ENCODE results near the gene ATP8B4.

Gene ATP8B4

DNA sequence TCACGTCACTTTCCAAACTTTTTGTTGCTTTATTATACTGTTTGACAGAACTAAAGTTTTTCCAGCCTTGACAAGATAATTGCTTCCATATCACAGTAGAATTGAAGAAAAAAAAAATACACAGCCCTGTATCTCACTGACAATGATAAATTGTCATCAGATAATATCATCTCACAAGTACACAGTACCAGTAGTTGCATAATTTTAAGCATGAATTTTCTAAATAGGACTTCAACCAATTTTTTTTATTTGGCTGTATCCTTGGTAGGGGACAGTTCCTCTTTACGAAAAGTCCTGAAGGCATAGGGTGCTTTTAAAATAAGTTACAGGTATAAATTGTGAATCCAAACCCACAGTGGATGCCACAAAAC is 230.7 kb downstream of the ATP8B4 start:
- no peak for DNase-seq

DNA sequence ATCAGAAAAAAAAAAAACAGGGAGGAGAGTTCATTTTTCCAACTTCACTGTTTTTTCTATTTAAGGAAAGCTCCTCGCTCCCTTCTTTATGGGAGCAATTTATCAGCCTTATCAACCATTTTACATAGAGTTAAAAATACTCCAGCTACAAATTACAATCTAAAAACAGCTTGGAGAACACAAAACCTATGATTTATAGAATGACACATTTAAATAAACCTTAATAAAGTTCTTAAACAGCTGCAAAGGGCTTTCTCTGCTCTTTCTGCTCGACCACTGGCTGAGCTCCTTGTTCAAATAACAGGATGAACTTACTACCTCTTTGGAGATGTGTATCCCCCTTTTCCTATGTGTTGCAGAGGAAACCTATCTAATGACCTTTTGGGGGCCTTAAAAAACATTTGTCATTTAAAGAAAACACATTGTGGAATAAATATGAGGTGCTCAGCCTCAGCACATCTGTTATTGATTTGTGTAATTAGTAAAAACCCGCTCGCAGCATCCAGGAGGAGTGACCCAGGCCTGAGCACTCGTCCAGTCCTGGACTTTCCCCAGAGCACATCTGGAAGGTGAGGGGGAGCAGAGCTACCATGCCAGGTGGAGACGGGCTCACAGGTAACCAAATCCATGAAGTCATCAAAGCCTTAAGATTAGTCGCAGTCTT is 231.2 kb downstream of the ATP8B4 start:
- DNase-seq: no peak

DNA sequence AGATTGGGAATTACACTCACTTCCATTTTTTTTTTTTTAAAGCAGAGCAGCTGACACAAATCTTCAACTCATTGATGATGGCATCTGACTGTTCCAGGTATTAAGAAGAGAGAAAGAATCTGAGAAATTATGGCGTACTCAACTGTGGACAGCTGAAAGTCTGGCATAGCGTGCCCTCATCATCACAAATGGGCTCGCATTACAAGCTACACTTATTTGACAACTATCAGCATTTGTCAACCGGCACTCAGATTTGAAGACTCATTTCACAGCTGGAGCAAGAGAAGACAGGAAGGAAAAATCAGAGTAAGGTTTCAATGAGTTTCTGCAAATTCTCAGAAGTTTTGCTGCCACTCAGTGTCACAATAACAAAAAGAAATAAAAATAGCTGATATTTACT is 235.9 kb downstream of the ATP8B4 start:
- DNase-seq: no peak

DNA sequence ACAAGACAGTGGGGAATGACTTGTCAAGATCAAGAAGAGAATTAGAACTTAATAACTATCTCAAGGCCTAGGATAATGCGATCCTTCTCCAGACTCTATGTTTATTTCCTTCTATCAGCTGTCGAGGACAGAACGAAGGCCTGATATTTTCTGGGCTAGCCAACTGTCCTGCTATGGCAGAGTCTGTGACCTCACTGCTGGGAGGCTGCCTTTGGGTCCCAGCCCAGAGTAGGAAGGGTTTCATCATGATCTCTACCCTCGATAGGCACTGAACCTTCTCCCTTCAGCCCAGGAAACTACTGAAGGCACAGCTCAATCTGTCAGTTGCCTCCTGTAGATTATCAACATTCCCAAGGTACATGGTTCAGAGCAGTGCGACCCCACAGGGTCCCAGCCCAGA is 237.2 kb downstream of the ATP8B4 start:
- DNase-seq: no peak

DNA sequence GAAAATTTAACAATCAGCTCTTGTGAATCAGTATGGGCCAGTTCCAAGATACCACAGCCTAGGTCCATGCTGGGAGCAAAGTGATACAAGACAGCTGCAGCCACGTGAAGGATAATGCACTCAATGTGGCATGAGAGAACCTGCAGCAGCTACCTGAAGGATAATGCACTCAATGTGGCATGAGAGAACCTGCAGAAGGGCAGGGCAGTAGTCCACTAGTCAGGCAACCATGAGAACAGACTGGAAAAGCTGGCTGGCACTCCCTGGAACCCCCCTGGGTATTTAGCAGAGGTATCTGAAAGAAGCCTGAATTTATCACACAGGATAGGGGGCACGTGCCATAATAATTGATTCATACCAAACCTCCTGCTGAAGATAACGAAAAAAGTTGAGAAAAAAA is 237.6 kb downstream of the ATP8B4 start:
- DNase-seq: no peak

DNA sequence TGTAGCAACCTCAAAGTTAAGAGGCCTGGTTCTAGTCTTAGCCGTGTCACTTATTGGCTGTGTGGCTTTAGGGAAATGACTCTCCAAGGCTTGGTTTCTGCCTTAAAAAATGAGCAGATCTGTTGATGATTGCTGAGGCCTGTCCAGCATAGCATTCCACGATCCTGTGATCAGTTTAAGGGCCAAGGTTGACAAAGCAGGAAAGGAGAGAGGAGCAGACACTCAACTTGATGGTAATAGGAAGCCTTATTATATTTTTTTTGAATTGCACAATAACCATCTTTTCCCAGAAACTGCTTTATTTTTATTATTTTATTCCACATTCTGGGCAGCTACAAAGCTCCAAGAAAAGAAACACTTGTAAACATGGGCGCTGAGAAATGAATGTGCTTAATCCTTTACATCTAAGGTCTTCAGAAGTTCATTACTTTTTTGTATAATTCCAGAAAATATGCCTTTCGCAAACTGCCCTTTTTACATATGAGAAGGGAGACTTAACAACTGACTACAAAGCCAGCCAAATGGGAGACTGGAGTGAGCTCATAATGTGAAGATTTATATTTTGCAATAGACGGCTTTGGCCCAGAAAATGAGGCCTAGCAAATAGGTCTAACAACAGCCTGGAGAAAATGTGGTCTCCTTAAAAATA is 241.0 kb downstream of the ATP8B4 start:
- no peak for DNase-seq

DNA sequence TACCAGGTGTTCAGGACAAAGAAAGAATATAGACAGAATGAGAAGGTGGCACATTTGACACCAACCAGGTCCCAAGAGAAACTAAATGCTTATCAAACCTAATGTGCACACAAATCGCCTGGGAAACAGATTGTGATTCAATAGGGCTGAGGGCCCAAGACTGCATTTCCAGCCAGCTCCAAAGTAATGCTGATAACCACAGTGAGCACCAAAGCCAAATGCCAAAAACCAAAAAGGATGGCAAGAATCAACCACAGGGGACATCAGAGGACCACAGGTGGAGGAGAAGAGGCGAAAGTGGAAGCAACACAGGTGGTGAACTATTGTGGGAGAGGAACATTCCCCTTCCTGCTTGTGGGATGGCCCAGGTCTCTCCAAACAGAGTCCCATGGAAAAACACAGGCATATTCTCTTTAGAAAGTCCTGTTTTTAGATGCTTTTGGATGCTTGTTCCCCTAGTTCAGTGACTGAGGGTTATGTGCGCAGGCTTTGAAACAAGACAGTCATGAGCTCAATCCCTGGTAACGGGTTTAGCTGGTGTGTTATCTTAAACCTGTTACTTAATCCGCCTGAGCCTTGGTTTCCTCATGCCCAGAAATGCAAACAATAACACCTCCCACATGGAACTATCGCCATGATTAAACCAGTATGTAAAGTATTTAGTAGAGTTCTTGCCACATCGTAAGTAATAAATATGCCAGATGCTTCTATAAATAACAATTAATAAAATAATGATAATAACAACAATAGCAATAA is 241.7 kb downstream of the ATP8B4 start:
- DNase-seq: no peak

DNA sequence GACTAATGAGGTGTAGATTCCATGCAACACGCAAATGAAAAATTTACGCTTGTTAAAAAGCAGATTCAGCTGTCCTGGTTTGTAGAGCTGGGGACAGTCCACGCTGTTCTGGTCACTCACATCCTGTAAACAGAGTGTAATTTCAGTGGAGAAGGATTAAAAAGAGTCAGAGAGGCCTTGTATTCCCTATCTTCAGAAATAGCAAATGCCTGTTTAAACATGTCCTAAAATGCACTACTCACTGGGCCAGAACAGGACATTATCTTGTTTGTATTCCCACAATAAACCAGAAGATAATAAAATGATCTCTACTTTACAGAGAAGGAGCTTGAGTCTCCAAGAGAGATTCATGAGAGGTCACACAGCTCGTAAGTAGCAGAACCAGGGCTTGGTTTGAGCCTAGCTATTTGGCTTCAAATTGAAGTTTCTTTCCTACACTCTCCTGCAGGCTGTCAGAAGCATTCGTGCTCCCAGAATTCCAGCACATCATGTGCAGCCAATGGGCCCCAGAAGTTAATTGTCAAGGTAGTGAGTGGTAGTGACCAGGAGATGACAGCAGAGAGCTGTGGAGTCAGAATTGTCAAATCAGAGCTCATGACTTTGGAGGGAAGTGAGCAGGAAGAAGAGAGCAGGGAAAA is 242.5 kb downstream of the ATP8B4 start:
- no peak for DNase-seq

DNA sequence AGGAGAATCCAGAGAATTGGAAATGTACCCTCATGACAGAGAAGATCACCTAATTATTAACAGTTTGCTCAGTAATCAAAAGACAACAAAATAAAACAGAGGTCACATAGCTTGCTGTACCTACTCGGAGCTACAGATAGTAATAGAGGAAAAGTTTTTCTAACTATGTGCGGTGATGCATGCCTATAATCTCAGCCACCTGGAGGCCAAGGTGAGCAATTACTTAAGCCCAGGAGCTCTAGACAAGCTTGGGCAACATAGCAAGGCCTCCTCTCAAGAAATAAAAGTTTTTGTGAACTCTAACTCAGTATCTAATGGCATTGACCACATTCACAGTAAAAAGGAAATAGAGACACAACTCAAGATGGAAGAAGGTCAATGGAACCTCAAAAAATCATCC is 243.6 kb downstream of the ATP8B4 start:
- DNase-seq: no peak

DNA sequence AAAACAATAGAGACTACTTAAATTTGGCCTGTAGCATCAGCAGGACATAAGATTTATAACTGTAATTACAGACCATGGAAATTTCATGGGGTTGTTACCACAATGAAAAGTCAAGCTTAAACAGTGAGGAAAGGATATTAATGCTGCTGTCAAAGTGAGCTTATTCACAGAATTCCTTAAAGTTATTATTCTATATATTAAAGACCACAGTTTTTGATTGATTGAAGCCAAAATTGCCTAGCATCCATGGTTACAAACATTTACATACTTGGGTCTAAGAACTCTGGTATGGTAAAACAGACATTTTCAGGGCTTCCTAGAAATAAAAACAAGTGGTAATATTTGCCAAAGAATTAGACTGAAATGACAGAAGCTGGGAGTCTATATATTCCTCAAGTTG is 248.6 kb downstream of the ATP8B4 start:
- no peak for DNase-seq

DNA sequence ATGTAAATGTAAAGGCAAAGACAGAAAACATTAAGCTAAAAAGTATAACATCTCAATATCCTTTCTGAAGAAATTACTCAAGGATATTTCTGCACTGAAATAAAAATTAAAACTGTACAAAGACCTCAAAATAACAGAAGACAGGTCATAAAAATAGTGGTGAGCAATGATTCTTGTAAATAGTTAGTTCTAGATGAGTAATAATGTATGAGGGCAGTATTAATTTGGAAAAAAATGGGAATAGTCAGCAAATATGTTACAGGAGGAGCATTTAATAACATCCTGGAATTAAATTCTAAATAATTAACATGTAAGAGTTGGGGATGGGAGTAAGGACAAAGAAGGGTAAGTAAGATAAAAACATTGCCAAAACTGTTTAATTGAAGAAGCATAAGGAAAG is 250.7 kb downstream of the ATP8B4 start:
- no peak for DNase-seq

DNA sequence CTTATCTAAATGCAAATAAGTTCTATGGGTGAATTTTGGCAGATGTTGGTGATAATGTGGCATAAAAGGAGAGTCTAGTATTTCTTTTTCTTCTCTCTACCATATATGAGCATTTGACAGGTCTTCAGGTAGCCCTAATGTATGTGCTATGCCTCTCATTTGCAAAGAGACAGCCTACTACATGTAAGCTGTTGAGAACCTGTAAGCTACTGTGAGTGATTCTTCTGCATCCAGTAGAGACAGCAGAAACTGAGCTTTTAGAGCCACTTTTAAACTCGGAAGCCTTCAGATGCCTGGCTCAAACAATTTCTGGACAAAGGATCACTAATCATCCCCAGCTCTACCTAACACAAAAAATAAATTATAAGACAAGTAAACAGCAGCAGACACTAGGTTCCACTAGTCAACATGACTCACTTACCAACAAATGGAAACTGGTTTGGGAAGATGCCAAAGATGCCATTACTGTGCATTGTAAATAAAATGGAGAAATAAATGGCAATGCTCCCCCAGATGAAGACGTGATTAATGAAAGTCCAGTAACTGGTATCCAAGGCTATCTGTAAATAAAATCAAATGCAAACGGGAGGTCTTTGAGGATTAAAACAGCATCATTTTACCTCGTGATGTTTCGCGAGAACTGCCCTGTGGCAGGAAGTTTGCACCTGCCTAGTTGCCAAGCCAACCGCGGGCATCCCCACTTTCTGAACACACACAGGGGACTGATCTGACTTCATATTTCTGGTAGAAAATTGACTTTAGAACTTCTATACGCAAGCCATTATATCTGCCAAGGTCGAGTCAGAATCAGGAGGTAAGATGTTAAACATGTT is 252.9 kb downstream of the ATP8B4 start:
- DNase-seq: no peak

DNA sequence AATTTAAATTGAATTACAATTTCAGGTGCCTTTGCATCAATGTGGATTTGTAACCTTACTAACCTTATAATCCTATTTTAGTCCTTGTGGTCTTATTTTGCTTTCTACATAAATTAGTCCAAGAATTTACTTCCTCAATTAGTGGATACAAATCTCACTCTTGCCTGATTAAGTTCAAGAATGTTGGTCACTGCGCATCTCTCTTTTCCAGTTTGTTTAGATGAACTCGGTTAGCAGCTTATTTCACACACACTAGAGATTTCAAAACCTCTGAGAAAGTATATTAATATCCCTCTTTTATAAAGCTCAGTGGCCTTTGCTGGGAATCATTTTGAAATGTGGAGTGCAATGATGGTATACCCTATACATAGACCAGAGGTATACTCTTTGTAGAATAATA is 254.8 kb downstream of the ATP8B4 start:
- DNase-seq: no peak

DNA sequence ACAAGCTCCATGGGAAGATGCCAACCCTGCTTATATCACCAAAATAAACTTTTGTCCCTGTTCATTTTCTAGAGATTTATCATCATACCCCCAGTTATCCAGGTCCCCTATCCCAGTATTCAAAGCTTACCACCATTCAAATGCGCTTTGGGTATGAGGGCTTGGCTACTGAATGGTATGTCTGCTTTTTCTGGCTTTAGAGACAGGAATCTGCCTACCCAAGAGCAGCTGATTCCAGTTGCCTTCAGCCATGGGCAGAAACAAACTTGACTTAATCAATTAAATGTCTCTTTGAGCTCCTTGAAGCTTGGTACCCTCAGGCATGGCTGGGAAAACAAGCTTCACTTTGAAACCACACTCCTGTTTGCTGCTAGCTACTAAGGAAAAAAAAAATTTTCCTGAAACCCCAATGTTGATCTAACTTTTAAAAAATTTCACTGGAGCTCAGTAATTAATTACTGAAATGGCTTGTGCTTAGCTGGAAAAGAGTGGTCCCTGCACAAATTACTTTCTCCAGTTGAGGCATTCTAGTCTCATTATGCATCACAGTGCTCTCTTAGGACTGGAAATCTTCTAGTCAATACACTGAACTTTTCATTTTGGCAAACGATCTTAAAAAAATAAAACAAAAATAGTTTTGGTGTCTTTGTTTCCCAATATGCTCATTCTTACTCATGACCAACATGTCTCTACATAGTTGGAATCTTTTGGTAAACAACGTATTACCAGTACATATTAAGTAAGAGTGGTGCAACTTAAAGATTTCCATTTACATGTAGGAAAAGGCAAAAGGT is 255.4 kb downstream of the ATP8B4 start:
- DNase-seq: no peak

DNA sequence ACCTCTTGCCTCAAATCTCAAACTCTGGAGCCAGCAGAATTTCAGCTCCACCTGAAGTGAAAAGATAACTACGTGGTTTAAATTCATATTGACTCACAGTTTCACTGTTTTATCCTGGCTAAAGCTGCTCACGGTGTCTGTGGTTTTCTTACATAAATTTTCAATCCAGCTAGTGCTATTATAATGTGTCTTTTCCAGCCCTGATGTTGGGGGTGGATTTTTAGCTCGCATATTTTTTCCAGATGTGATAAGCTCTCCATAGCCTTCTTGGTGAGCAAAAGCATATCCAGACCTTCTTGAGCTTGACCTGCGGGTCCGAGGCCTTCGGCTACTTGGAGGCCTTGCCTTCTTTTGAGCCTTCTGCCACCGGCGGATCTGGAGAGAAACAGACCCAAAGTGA is 258.9 kb downstream of the ATP8B4 start:
- no peak for DNase-seq

DNA sequence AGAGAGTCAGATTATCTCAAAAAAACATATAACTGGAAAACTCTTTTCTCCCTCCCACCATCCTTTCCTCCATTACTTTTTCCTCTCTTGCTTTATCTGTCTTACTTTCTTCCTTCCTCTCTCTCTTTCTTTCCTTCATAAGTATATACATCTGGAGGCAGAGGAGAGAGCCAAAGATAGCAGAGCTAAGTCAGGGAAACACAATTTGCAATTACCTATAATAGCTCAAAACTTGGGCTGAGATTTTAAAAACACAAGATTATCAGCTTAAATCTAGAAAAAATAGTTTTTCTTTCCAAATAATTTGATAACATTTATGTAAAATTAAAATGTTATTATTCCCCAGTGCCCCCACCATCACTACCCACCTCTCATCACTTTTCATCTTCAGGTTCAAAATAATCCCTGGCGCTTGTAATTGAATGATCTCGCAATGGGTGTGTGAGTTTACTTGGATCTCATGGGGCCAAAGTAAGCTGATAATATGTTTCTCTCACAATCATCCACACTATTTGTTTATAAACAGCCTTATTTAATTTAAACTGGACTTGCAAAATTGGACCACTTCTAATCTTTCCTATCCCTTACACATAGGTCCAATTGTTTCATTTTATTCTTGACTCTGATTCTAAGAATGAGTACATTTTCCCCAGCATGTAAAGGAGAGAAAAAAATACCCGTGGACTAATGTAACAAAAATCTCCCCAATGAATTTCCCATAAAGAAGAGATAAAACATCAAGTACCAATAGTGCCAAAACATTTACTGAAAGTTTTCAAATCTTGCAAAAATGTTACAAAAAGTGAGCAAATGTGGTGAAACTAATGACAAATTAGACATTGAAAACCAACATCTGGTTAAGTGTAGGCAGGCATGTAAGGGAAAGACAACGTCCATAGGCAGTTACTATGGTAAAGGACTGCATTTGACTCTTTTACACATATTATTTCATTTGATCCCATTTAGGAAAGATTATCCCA is 261.2 kb downstream of the ATP8B4 start:
- no peak for DNase-seq

DNA sequence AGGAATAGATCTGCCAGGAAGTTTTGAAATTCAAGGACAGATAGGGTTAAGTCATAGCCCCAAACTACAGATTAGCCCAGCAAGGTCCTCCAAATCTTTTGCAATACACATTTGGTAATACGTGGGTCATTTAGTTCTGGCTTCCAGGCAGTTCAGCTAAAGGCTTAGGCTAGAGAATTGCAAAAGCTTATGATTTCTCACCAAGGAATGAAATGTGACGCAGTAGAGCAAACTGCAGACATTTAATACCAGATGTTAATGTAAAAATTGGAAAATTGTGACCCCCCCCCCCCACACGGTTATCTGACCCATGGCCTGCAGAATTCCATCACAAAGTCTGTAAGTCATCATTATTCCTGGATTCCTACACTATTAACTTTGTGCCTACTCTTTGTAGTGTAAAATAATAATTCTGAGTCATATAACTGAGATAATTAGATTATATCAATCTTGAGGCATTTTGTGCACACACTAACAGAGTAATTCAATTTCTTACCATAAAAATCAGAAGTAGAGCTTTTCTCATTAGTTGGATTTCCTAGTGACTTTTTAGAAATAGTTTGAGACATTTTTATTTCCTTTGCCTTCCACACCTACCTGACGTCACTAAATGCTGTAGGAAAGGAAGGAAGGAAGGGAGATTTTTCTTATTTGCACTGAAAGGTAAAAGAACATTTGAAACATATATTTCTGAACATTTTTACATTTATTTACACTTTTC is 263.0 kb downstream of the ATP8B4 start:
- DNase-seq: no peak

DNA sequence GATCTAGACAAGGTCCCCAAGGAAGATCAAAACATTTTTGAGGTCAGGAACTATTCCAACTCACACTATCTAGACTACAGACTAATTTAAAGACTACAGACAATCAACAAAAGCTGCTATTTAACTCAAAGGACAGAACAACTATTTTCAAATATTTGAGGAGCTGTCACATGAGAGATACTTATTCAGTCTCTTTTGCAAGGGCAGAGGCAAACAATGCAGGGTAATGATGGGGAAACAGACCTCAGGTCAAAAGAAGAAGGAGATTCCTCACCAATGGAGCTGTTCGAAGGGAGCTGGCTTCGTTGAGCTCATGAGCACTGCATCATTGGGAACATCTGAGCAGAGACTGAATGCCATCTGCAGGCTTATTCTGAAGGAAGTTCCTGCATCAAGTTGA is 266.3 kb downstream of the ATP8B4 start:
- DNase-seq: no peak

DNA sequence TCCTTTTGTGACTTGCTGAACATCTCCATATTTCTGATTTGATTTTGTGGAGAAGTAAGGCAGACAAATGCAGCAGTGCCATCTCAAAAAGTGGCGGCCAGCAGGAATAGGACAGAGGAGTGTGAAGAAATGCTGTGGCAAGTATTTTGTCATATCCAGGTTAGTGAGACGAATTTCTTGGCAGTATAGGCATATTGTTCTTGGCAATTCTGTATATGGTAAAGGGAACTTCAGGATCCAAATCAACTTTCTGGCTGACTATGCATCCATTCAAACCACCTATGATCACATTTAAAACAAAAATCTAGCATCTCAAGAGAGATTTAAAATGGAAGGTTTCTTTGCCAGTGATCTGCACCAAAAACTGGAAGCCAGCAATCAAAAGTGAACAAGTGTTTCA is 270.2 kb downstream of the ATP8B4 start:
- no peak for DNase-seq

DNA sequence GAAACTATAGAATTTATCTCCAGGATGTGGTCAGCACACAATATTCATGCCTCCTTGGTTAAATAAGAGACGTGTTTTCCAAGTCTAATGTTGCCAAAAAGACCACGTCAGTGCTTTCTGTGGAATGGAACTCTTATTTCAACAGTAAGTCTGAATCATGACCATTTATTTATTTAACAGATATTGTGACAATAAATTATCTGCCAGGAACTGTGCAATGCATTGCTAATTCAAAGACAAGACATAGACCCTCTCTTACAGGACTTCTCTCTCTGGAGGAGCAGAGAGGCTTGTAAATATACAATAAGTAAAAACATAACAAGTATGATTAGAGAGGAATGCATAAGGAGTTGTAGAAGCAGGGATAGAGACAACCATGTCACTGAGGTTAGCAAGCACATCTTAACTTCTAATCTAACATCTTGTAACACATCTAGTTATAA is 270.7 kb downstream of the ATP8B4 start:
- no peak for DNase-seq

All from stimulated activated CD8-positive, alpha-beta memory T cell treated with anti-CD3 and anti-CD28 coated beads, Interleukin-4, amount 100 ng/mL, for 48 hours (primary cell).